Spleen (tissue), 11 donors: ENCODE data around the gene DENND1A. TPM values are rescaled to one million over a fixed set of nuclear protein-coding genes. Genes with fewer than 3 reads are reported as not detected.

Experiments
- DNase-seq: peaks from one replicate; pipeline ENCODE4 v3.0.0-alpha.2; 2020
- H3K27ac ChIP-seq, 8 donors: fragments of 200-600 bp; sonication (generic) in 7 of 8; 1 replicate in 4 of 8; 2 replicates in 4 of 8; pipeline versions ENCODE4 v1.5.0 to v1.8.0; 2016 to 2021; ENCODE audit warnings: inconsistent platforms in 4 of 8, mild to moderate bottlenecking in 4 of 8, moderate library complexity in 1 of 8
- H3K27me3 ChIP-seq, 7 donors: fragments of 200-600 bp; sonication (generic) in 6 of 7; replicated peaks in 1 of 7; 1 replicate in 4 of 7; 2 replicates in 3 of 7; pipeline versions ENCODE4 v1.5.0 to v1.8.0; 2016 to 2021; ENCODE audit warnings: inconsistent platforms in 3 of 7, mild to moderate bottlenecking in 1 of 7
- H3K36me3 ChIP-seq, 6 donors: fragments of 200-600 bp; sonication (generic) in 5 of 6; 1 replicate in 4 of 6; 2 replicates in 2 of 6; pipeline versions ENCODE4 v1.5.0 to v1.8.0; 2016 to 2021; ENCODE audit warnings: inconsistent platforms in 2 of 6
- H3K4me1 ChIP-seq, 6 donors: fragments of 200-600 bp; sonication (generic) in 5 of 6; 1 replicate in 3 of 6; 2 replicates in 3 of 6; pipeline versions ENCODE4 v1.5.0 to v1.8.0; 2016 to 2021; ENCODE audit warnings: inconsistent platforms in 3 of 6
- H3K4me3 ChIP-seq, 8 donors: fragments of 200-600 bp; sonication (generic) in 7 of 8; 1 replicate in 4 of 8; 2 replicates in 4 of 8; pipeline versions ENCODE4 v1.5.0 to v1.8.0; 2016 to 2021; ENCODE audit warnings: inconsistent platforms in 4 of 8, mild to moderate bottlenecking in 4 of 8, moderate library complexity in 2 of 8
- H3K9me3 ChIP-seq, 8 donors: fragments of 200-600 bp; sonication (generic) in 7 of 8; 1 replicate in 4 of 8; 2 replicates in 4 of 8; pipeline versions ENCODE4 v1.5.0 to v1.8.0; 2016 to 2021; ENCODE audit warnings: inconsistent platforms in 4 of 8
- POLR2A ChIP-seq, 3 donors: fragments of 450-650 bp; IDR thresholded peaks; one replicate each; pipeline ENCODE4 v1.5.1; 2017; ENCODE audit warnings: antibody characterized with exemption in 3 of 3, mild to moderate bottlenecking in 1 of 3
- POLR2AphosphoS5 ChIP-seq, 3 donors: sonication (generic); formaldehyde crosslinking; IDR thresholded peaks; one replicate each; pipeline ENCODE4 v1.5.1; 2017; ENCODE audit warnings: antibody characterized with exemption in 3 of 3
- WGBS, 5 donors: extraction: QIAGEN DNeasy Blood & Tissue Kit in 3 of 5; methylation state at CpG; one replicate each; pipeline versions ENCODE4 v1.1.5 to v1.1.7; 2013 to 2018; 5-methylcytosine and 5-hydroxymethylcytosine counted together
- intact Hi-C: fragments of 100-400 bp; cut with DNase I; formaldehyde crosslinking; loops from one replicate; pipeline ENCODE4 v1.15.0; 2023; ENCODE audit warnings: low total_unique reads
- polyA plus RNA-seq, 3 donors: library from polyadenylated mRNA; stranded (reverse); fragments of 200-250 nt; gene quantifications; one replicate each; pipeline ENCODE4 v1.2.1, GENCODE V29; 2013
- total RNA-seq, 7 donors: library from RNA; depleted of rRNA in 3 of 7; stranded (reverse); fragments of >200 nt in 3 of 7; fragmentation: NEBNext Ultra II Directional in 4 of 7; extraction: Animal tissue kit (Norgen Biotek cat#: 25700) in 4 of 7; gene quantifications; one replicate each; pipeline versions ENCODE4 v1.1.0 to v1.2.1, GENCODE V29; 2016 to 2021
- TF ChIP-seq, protein P1 (sequence below), 11 experiments: fragments of 200-600 bp in 7 of 11; fragments of 450-650 bp in 4 of 11; sonication (generic) in 4 of 11; IDR thresholded peaks in 8 of 11; conservative IDR thresholded peaks in 3 of 11; 1 replicate in 7 of 11; 2 replicates in 4 of 11; pipeline versions ENCODE4 v1.4.0 to v1.8.0; 2016 to 2021; ENCODE audit warnings: antibody characterized with exemption in 11 of 11, inconsistent platforms in 4 of 11, mild to moderate bottlenecking in 1 of 11
- donor health status: healthy with polysubstance abuse.
- donor health status: DM: no; HTN: no; CAD: no; lungs with moderate emphysema.
- donor health status: DM: no; HTN: no; CAD: no.
- donor health status: Bipolar disorder and iron deficiency.
- donor health status: healthy.
- donor health status: DM: no; HTN: no; CAD: no.
- donor health status: DM: yes; HTN: yes; CAD: no.

Gene DENND1A
- total and polyA plus RNA-seq, 10 donors = 5.4 to 59.3 (median 48.8) TPM

- peak; percentile 22 for DNase-seq
- H3K27me3 ChIP-seq = no peaks in the 10 kb centered on the region
- no peak for TF ChIP-seq POLR2AphosphoS5 (IDR thresholded peaks at IDR 0.05)
- TF ChIP-seq POLR2A (IDR thresholded peaks at IDR 0.05) = no peak
- TF ChIP-seq, protein P1, sequence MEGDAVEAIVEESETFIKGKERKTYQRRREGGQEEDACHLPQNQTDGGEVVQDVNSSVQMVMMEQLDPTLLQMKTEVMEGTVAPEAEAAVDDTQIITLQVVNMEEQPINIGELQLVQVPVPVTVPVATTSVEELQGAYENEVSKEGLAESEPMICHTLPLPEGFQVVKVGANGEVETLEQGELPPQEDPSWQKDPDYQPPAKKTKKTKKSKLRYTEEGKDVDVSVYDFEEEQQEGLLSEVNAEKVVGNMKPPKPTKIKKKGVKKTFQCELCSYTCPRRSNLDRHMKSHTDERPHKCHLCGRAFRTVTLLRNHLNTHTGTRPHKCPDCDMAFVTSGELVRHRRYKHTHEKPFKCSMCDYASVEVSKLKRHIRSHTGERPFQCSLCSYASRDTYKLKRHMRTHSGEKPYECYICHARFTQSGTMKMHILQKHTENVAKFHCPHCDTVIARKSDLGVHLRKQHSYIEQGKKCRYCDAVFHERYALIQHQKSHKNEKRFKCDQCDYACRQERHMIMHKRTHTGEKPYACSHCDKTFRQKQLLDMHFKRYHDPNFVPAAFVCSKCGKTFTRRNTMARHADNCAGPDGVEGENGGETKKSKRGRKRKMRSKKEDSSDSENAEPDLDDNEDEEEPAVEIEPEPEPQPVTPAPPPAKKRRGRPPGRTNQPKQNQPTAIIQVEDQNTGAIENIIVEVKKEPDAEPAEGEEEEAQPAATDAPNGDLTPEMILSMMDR (IDR thresholded peaks at IDR 0.05 in 8 of 11, conservative IDR thresholded peaks at IDR 0.05 in 3 of 11) = no peak
- H3K4me1 ChIP-seq = peaks cover 0 to 26% (median 13%) of the 10 kb centered on the region in 6 donors
- H3K9me3 ChIP-seq = no peaks in the 10 kb centered on the region
- peaks cover 0 to 54% (median 14%) of the 10 kb centered on the region in 6 donors for H3K36me3 ChIP-seq
- H3K4me3 ChIP-seq = no peak overlapping the region
- no peak overlapping the region for H3K27ac ChIP-seq
- intact Hi-C loops = no loop called here
- 91 to 94% (median 93%) methylated on average over 6 of the region's 6 CpGs for WGBS, 5 donors
Measured at GRCh38 chr9:123561046-123561445, 368.9 kb downstream of the DENND1A start.

DNA sequence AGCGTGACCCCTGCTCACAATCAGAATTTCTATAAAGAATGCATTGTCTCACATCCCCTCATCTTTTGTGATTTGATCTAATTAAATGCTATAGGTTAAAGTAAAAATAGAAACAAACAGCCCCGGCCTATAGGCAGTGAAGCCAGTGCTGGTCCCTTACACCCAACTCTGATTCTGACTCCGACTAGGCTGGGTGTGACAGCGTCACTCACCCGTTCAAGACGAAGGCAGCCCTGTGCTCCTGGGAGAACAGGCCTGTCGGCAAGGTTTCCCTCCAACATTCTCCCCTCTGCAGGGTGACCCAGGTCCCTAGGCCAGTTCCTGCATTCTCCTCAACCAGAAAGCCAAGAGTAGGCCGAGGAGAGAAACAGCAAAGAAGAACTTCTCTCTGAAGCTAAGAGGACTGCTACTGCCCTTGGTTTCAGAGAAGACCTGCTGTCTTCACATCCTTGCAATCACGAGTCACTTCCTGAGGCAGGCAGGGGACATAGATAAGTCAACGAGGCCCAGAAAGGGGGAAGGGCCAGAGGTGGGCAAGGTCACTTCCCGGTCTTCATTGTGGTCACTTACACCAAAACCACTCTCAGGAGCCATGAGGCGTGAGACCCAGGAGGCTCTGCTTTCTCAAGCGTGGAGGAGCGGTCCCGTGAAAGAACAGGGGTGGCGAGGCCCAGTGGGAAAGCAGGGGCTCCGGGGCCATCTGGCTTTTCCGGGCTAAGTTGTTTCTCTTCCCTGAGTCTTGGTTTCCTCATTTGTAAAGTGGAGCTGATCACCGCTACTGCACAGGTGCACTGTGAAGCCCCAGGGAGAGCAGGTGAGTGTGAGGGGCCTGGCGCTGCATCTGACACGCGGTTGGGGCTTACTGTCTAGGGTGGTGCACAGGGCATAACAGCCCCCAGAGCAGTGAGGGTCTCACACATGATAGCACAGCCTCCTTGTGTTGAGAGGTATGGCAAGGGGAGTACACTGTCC lies 373.2 kb downstream of the DENND1A start:
- peaks cover 0 to 12% (median 4%) of the 10 kb centered on the region in 6 donors for H3K4me1 ChIP-seq
- DNase-seq = peak; percentile 54
- H3K4me3 ChIP-seq = no peak overlapping the region
- peaks cover 0 to 78% (median 20%) of the 10 kb centered on the region in 6 donors for H3K36me3 ChIP-seq
- H3K9me3 ChIP-seq = no peaks in the 10 kb centered on the region
- intact Hi-C loops = no loop called here
- 78 to 89% (median 81%) methylated on average over 20 to 22 of the region's 22 CpGs for WGBS, 5 donors
- TF ChIP-seq, protein P1 (IDR thresholded peaks at IDR 0.05 in 8 of 11, conservative IDR thresholded peaks at IDR 0.05 in 3 of 11) = no peak
- TF ChIP-seq POLR2AphosphoS5 (IDR thresholded peaks at IDR 0.05) (no peak), POLR2A (IDR thresholded peaks at IDR 0.05) (no peak)
- peak overlapping the region in 3 of 8 donors; percentile 29 to 51 (median 44) for H3K27ac ChIP-seq
- H3K27me3 ChIP-seq = no peaks in the 10 kb centered on the region

GRCh38 chr9:123555646-123556045 lies 374.3 kb downstream of the DENND1A start:
- DNase-seq = no peak
- Histone ChIP-seq H3K4me1 (peaks cover 0 to 12% (median 4%) of the 10 kb centered on the region in 6 donors), H3K27ac (peak overlapping the region in 4 of 8 donors; percentile 24 to 51 (median 36)), H3K4me3 (no peak overlapping the region), H3K36me3 (peaks cover 0 to 74% (median 20%) of the 10 kb centered on the region in 6 donors), H3K9me3 (no peaks in the 10 kb centered on the region), H3K27me3 (no peaks in the 10 kb centered on the region)
- no peak for TF ChIP-seq POLR2A (IDR thresholded peaks at IDR 0.05)
- TF ChIP-seq, protein P1 (IDR thresholded peaks at IDR 0.05 in 8 of 11, conservative IDR thresholded peaks at IDR 0.05 in 3 of 11) = no peak
- no peak for TF ChIP-seq POLR2AphosphoS5 (IDR thresholded peaks at IDR 0.05)
- intact Hi-C loops = no loop called here
- WGBS, 5 donors = 48 to 89% (median 83%) methylated on average over 3 of the region's 3 CpGs

DNA sequence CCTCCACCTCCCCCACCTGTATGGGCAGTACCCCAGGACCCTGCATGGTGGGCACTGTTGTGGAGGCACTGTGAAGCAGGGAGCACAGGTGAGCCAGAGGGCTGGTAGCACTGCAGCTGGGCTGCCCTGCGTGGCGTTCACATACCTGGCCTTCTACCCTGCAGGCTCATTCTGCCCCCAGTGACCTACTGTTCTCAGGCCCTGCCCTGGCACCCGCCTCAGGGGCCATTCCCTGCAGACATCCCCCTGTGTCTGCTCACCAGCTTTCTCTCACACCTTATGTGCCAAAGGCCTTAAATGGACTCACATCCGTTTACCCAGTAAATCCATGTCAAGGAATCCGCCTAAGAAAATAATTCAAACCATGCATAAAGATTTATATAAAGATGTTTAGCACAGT lies 377.4 kb downstream of the DENND1A start:
- Histone ChIP-seq H3K36me3 (peaks cover 0 to 66% (median 19%) of the 10 kb centered on the region in 6 donors), H3K27ac (no peak overlapping the region)
- WGBS, 5 donors = 97 to 100% (median 99%) methylated on average over 3 to 5 of the region's 5 CpGs

More for the DNA sequence above, 377.4 kb downstream of the DENND1A start:
- DNase-seq = no peak
- intact Hi-C loops = no loop called here
- Histone ChIP-seq H3K9me3 (no peaks in the 10 kb centered on the region), H3K4me1 (peaks cover 0 to 24% (median 6%) of the 10 kb centered on the region in 6 donors), H3K4me3 (no peak overlapping the region), H3K27me3 (no peaks in the 10 kb centered on the region)
- TF ChIP-seq POLR2AphosphoS5 (IDR thresholded peaks at IDR 0.05) = no peak
- TF ChIP-seq, protein P1 (IDR thresholded peaks at IDR 0.05 in 8 of 11, conservative IDR thresholded peaks at IDR 0.05 in 3 of 11) = no peak
- TF ChIP-seq POLR2A (IDR thresholded peaks at IDR 0.05) = no peak
